Measurements from ENCODE around the gene PRDM16.

The PRDM16 gene

DNA sequence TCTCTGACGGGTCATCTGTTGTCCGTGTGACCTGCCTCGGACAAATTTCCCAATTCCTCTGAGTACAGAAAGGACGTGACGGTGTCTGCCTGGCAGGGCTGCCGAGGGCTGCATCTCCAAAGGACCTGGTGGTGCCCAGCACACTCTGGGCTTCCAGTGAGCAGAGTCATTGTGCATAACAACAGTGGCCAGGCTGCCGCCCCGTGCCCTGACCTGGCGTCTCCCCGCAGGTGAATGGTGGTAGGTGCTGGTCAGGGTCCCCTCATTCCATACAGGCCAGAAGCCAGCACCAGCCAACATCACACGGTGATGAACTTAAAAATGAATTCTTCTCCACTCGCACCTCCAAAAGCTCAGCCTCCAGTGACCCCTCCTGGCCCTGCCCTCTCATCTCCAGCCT is 28.2 kb downstream of the PRDM16 start:
- TF ChIP-seq POLR2A (IDR thresholded peaks at IDR 0.05; ENCODE audit: low read length) (no peak), GATA1 (IDR thresholded peaks at IDR 0.05; ENCODE audit: low read depth, low read length) (no peak)
- no peak for DNase-seq

DNA sequence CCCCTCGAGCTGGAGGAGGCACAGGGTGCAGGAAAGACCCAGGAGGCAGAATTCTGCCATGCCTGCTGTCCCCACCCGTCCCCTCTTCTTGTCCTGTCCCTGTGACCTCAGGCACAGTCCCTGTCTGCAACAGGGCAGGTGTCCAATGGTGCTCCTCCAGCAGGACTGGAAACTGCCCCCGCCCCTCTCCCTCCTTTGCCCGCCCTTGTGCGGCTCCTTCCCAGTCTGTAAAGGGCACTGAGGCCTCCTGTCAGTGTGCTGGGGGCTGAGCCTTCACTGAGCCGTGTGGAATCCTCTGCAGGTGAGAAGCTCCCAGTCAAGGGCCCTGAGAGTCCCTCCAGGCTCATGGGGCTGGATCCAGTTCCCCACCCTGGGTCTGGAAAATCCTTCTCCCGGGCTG is 28.9 kb downstream of the PRDM16 start:
- no peak for DNase-seq
- TF ChIP-seq POLR2A (IDR thresholded peaks at IDR 0.05; ENCODE audit: low read length) (no peak), GATA1 (IDR thresholded peaks at IDR 0.05; ENCODE audit: low read depth, low read length) (no peak)

DNA sequence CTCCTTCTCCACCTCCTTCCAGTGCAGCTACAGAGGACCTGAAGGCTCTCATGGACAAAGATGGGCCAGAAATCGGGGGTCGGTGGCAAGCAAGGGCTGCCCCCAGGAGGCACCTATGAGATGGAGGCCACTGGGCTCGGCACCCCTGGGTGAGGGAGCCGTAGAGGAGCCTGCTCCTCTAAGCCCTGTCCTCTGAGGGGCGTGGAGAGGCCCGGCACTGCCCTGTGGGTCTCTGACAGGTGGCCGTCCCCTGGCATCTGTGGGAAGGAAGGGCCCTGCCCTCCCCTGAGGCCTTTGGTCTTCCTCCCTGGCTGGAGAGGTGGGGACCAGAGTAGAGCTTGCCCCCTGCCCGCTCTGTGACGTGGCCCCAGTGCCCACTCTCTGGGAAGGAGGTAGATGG is 30.9 kb downstream of the PRDM16 start:
- TF ChIP-seq GATA1 (IDR thresholded peaks at IDR 0.05; ENCODE audit: low read depth, low read length): no peak
- no peak for TF ChIP-seq POLR2A (IDR thresholded peaks at IDR 0.05; ENCODE audit: low read length)
- DNase-seq: no peak

DNA sequence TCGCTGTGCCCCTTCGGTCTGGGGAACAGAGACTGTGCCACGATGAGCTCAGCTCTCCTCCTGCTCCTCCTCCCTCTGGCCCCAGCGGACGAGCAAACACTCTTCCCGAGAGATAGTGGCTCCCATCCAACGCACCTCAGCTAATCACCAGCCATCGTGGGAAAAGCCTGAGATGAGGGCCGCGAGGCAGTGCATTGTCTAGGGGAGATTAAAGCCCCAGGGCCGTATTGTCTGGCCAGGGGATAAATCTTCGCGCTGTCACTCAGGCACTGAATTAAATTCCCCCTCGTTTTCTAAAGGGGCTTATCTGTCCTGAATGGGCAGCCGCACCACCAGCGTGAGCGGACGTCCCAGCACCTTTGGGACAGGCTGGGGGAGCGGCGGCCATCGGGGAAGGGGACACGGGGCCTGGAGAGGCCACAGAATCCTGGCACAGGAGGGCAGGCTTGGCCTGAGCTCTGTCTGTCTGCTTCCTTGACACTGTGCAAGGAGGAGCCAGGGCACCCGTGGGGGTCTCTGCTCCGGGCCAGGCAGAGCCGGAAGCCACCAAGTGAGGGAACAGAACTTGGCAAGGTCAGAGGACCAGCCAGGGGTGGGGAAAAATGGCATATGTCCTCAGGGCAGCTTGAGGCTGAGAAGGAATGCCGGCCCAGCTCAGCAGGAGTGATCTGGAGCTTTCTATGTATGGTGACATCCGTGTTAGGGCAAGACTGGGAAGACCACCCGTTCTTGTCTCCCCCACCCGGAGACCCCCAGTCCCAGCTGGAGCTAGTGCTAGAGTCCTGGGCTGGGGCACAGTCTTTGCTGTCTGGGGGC is 32.3 kb downstream of the PRDM16 start:
- DNase-seq: no peak
- no peak for TF ChIP-seq POLR2A (IDR thresholded peaks at IDR 0.05; ENCODE audit: low read length)
- no peak for TF ChIP-seq GATA1 (IDR thresholded peaks at IDR 0.05; ENCODE audit: low read depth, low read length)

DNA sequence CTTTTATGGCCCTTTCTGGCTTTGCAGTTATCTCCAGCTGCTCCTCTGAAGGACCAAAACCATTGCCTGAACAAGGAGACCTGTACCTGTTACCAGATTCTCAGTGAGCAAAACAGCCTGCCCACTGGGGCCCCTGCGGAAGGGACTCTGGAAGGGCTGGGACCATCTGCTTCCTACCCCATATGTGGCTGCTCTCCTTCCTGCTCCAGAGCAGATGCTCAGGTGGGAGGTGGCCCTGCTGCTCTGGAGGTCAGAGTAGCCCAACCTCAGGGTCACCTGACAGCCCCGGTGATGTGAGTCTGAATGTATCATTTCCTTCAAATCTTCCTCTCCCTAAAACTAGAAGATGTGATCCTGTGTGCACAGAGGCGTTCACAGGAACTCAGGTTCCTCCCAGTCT is 33.6 kb downstream of the PRDM16 start:
- no peak for DNase-seq
- TF ChIP-seq GATA1 (IDR thresholded peaks at IDR 0.05; ENCODE audit: low read depth, low read length) (no peak), POLR2A (IDR thresholded peaks at IDR 0.05; ENCODE audit: low read length) (no peak)

DNA sequence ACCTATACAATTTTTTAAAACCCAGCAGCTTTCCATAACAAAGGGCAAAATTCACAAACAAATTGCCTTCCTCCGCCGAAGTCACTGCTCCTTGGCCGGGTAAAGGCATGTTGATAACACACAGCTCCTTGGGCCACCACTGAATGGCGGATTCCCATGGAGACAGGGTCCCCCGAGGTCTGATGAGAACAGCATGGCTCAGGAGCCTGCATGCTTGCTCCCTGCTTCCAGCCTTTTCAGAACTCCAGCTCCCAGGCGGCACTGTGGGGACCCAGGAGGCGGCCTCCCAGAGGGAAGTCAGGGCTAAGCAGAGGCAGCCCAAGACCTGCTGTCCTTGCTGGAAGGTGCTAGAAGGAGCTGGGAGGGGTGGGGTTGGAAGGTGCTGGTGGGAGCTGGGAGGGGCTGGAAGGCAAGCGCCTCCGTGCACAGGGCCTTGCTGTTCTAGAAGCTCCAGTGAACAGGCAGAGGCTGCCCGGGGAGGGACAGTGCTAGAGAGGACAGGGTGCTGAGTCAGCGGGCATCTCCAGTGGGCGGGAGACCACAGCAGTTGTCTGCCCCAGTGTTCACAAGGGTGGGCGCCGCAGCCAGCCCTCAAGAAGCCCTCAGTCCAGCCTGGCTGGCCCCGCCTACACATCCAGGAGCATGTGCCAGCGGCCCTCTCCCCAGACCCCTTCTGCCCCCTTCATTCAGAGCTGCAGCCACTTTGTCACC is 35.1 kb downstream of the PRDM16 start:
- DNase-seq: no peak
- TF ChIP-seq POLR2A (IDR thresholded peaks at IDR 0.05; ENCODE audit: low read length): no peak
- no peak for TF ChIP-seq GATA1 (IDR thresholded peaks at IDR 0.05; ENCODE audit: low read depth, low read length)

DNA sequence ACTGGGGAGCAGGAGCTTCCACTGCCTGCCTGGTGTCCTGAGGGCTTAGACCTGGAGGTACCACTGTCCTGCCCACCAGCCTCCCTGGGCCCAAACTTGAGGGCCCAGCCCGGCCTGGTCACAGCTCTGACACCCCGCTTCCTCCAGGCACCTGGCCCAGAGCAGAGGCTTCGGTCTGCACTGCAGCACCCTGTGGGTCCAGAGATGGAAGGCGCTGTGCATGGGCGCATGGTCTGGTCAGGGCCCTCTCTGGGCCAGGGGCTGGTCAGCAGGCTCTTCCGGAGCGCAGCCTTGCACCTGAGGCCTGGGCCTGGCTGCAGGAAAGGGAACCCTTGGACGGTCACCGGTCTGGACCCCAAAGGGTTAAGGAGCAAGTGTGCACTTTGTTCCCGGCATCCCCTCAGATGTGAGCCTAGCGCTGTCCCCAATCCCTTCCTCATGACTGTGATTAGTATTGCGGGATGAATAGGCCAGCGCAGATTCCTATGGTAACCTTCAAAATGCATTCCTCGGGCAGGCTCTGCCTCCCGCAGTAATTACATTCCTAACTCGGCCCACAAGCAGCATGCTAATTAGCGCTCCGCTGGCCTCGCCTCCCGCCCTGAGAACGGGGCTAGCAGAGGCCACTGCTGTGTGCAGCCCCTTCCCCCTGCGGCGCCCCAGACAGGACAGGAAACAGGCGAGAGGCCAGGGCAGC is 36.3 kb downstream of the PRDM16 start:
- TF ChIP-seq POLR2A (IDR thresholded peaks at IDR 0.05; ENCODE audit: low read length) (no peak), GATA1 (IDR thresholded peaks at IDR 0.05; ENCODE audit: low read depth, low read length) (no peak)
- DNase-seq: no peak

DNA sequence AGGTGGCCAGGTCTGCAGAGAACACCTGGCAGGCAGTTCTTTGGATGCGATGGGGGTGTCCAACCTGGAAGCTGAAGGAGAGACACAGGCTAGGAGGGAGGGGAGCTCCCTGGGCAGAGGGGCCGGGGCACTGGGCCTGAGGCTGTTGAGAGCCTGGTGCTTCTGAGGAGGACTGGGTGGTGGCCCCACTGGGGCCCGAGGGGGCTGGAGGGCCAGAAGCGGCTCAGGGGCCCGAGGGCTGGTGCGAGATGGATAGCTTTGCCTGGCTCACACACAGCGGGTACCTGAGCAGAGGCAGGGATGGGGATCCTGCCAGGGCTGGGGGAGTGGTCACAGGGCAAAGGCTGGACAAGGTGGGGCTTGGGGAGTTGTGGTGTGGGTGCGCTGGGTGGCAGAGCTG is 37.2 kb downstream of the PRDM16 start:
- DNase-seq: no peak
- TF ChIP-seq GATA1 (IDR thresholded peaks at IDR 0.05; ENCODE audit: low read depth, low read length) (no peak), POLR2A (IDR thresholded peaks at IDR 0.05; ENCODE audit: low read length) (no peak)

DNA sequence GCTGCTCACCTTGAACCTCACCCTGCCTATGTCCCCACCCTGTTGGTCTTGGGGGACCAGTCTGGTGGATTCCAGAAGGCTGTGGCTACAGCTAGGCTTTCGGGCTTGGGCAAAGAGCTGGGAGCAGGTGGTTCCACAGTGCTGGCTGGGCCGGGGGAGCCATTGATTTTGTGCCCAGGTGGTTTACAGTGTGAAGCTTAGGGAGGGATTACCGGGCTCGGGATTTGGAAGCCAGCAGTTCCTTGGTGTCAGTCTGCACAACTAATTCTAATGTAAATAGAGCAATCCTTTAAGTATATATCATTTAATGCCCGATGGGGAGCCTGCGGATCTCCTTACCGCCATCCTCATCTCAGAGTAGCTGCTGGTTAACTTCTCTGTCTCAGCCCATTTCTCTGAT is 38.2 kb downstream of the PRDM16 start:
- DNase-seq: no peak

DNA sequence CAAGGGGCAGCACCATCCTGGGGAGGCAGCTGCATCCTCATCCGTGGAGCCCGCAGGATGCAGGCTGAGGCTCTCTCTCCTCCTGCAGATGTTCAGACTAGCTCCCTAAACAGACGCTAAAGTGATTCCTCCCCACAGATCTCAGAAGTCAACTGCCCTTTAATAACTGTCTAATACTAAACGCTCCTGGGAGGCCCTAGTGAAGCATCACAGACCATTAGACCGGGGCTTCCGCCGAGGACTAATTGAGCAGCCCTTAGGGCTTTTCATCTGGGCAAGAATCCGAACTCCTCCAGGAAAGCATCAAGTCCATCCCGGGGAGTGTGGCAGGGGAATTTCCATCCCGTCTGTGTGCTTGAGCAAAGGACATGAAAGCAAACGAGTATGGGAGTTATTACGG is 40.4 kb downstream of the PRDM16 start:
- TF ChIP-seq POLR2A (IDR thresholded peaks at IDR 0.05; ENCODE audit: low read length) (no peak), GATA1 (IDR thresholded peaks at IDR 0.05; ENCODE audit: low read depth, low read length) (no peak)
- no peak for DNase-seq

More for the DNA sequence above, 38.2 kb downstream of the PRDM16 start:
- TF ChIP-seq POLR2A (IDR thresholded peaks at IDR 0.05; ENCODE audit: low read length) (no peak), GATA1 (IDR thresholded peaks at IDR 0.05; ENCODE audit: low read depth, low read length) (no peak)

DNA sequence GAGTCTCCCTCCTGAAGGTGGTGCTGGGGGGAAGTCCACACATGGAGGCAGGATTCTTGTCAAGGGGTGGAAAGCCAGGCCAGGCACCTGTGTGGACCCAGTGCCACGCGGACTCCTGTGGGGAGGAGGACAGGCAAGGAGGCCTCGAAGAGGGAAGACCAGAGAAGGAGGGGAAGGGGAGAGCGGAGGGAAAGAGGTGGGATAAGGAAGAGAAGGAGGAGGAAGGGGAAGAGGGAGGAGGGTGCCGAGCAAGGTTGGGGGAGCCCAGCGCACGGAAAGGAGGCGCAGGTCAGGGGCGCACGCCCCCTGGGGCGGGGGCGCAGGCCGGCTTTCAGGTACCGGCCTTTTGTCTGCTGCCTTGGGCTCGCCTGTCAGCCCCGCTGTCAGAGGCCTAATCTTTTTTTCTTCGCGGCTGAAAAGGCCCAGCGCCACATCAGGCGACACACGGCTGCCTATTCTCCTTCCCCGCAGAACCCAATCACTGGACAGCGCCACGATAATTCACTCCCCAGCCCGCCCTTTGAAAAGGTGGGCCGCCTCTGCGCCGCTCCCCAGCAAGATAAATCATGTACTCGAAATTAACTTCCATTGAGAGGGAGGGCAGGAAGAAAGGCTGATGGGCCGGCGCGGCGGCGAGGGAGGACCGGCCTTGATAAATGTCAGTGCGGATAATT is 42.5 kb downstream of the PRDM16 start:
- DNase-seq: no peak
- TF ChIP-seq GATA1 (IDR thresholded peaks at IDR 0.05; ENCODE audit: low read depth, low read length) (no peak), POLR2A (IDR thresholded peaks at IDR 0.05; ENCODE audit: low read length) (no peak)

DNA sequence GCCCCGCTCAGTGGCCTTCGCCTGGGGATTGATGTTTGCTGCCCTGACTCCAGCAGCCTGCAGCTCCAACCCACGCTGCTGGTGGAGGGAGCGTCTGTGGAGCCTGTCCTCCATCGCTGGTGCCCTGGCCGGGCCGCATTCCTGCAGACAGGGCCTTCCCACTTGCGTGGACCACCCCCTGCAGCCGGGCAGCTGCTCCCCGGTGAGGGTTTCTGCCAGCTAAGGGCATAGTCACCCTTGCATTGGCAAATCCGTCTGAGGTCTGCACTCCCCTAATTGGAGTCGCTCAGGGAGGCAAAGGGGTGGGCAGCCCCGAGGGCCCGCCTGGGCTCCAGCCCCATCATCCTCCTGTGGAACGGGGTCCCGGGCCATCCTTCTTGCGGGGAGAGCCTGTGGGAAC is 43.5 kb downstream of the PRDM16 start:
- TF ChIP-seq GATA1 (IDR thresholded peaks at IDR 0.05; ENCODE audit: low read depth, low read length) (no peak), POLR2A (IDR thresholded peaks at IDR 0.05; ENCODE audit: low read length) (no peak)
- DNase-seq: no peak

DNA sequence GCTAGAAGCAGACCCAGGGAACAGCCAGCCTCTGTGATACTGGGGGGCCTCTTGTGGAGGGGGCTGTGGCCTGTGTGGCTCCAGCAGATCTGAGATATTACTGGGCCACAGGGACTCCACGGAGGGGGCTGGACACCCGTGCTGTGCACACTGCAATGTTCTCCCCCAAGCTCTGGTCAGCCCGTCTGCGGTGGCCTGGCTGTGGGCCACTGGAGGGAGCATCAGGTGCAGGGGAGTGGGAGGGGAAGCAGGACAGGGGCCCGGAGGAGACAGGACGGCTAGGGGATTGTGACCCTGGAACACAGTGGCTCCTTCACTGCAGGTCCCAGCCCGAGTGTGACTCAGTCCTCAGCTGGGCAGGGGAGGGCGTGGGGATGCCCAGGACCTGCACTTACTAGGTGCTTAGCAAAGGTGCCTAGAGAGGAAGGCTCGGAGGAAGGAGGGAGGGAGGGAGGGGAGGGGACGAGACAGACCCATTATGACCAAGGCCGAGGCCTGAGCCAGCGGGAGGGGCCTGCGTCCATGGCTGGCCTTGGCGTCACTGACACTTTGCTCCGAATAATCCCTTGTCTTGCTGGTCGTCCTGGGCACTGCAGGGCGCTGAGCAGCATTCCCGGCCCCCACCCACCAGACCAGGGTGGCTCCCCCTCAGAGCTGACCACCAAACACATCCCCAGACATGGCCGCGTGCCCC is 44.2 kb downstream of the PRDM16 start:
- no peak for TF ChIP-seq GATA1 (IDR thresholded peaks at IDR 0.05; ENCODE audit: low read depth, low read length)
- TF ChIP-seq POLR2A (IDR thresholded peaks at IDR 0.05; ENCODE audit: low read length): no peak
- DNase-seq: no peak

All from erythroblast (primary cell).